K562 (cell line): Measurements from ENCODE around the gene NEB.

ENCODE experiments used
- BCLAF1 ChIP-seq, 2 experiments: fragments of 450-650 bp in 1 of 2; IDR thresholded peaks; 2 replicates each; pipeline ENCODE4 v1.6.1; 2011 to 2017; ENCODE audit warnings: low read depth in 2 of 2, antibody characterized with exemption in 1 of 2, borderline replicate concordance in 1 of 2, low read length in 1 of 2, mild to moderate bottlenecking in 1 of 2, mixed read lengths in 1 of 2; ENCODE audit not compliant: control insufficient read depth in 1 of 2
- CTCF ChIP-seq, 3 experiments: IDR thresholded peaks in 2 of 3; conservative IDR thresholded peaks in 1 of 3; 2 replicates each; pipeline ENCODE4 v1.5.1; 2011 to 2012; ENCODE audit warnings: low read length in 3 of 3, mild to moderate bottlenecking in 3 of 3, control low read depth in 2 of 3, improper control_type of control experiment in 1 of 3, inconsistent platforms in 1 of 3, low read depth in 1 of 3, mixed read lengths in 1 of 3, moderate library complexity in 1 of 3; ENCODE audit not compliant: insufficient read depth in 2 of 3
- JUND ChIP-seq, 2 experiments: IDR thresholded peaks; 2 replicates in 1 of 2; 3 replicates in 1 of 2; pipeline ENCODE4 v1.6.1; 2011; ENCODE audit warnings: borderline replicate concordance in 2 of 2, low read depth in 2 of 2, low read length in 2 of 2, improper control_type of control experiment in 1 of 2, missing biosample characterization in 1 of 2, missing genetic modification characterization in 1 of 2, missing genetic modification reagents in 1 of 2
- MECOM ChIP-seq: fragments of 250-450 bp; sonication (Bioruptor Pico); IDR thresholded peaks from 2 replicates; pipeline ENCODE4 v1.8.0; 2022; ENCODE audit warnings: inconsistent platforms
- NFATC3 ChIP-seq: fragments of 450-650 bp; IDR thresholded peaks from 2 replicates; pipeline ENCODE4 v1.6.1; 2017; ENCODE audit warnings: mild to moderate bottlenecking
- RBM15 ChIP-seq: fragments of 200-400 bp; formaldehyde crosslinking; IDR thresholded peaks from 2 replicates; pipeline ENCODE4 v1.6.1; 2018; ENCODE audit warnings: mild to moderate bottlenecking, low read length, moderate library complexity; ENCODE audit not compliant: insufficient read depth
- SETDB1 ChIP-seq: IDR thresholded peaks from one replicate; pipeline ENCODE4 v1.6.1; 2012; ENCODE audit warnings: low read length, control low read depth, inconsistent platforms

GRCh38 chr2:151610310-151610709 lies 124.0 kb downstream of the NEB start:
- no peak for TF ChIP-seq CTCF (IDR thresholded peaks at IDR 0.05 in 2 of 3, conservative IDR thresholded peaks at IDR 0.05 in 1 of 3; ENCODE audit: insufficient read depth in 2 of 3, low read depth in 1 of 3, low read length in 3 of 3)
- no peak for TF ChIP-seq SETDB1
- no peak for TF ChIP-seq JUND (IDR thresholded peaks at IDR 0.05; ENCODE audit: borderline replicate concordance, low read depth, low read length)
- no peak for TF ChIP-seq JUND (tag; IDR thresholded peaks at IDR 0.05; ENCODE audit: borderline replicate concordance, low read depth, low read length)
- TF ChIP-seq RBM15: no peak
- TF ChIP-seq MECOM (CRISPR knock-in tag): no peak
- no peak for TF ChIP-seq BCLAF1 (IDR thresholded peaks at IDR 0.05; ENCODE audit: borderline replicate concordance in 1 of 2, control insufficient read depth in 1 of 2, low read depth in 2 of 2, low read length in 1 of 2)
- TF ChIP-seq NFATC3: no peak
